Neuronal stem cell (in vitro differentiated cells): ENCODE measurements around the gene CTTNBP2.
A peak's percentile ranks its signal among the peaks of the same experiment; 100 is the strongest.

Experiments used
- DNase-seq: peaks from one replicate; pipeline ENCODE4 v3.0.0-alpha.2; 2013; ENCODE audit warnings: low spot score
- H2AFZ ChIP-seq: one replicate; pipeline ENCODE4 v1.6.1; 2013; ENCODE audit warnings: mild to moderate bottlenecking, low read length, inconsistent platforms
- H2AK5ac ChIP-seq: 2 replicates; pipeline ENCODE4 v1.6.1; 2013; ENCODE audit warnings: low read depth, mild to moderate bottlenecking, inconsistent platforms, low read length, moderate library complexity, mixed read lengths
- H2BK120ac ChIP-seq: 2 replicates; pipeline ENCODE4 v1.6.1; 2013; ENCODE audit warnings: low read depth, mild to moderate bottlenecking, inconsistent platforms, low read length, moderate library complexity, mixed read lengths
- H2BK12ac ChIP-seq: one replicate; pipeline ENCODE4 v1.6.1; 2013; ENCODE audit warnings: low read length, inconsistent platforms
- H2BK15ac ChIP-seq: 2 replicates; pipeline ENCODE4 v1.6.1; 2013; ENCODE audit warnings: mild to moderate bottlenecking, low read length, inconsistent platforms, mixed read lengths
- H2BK5ac ChIP-seq: one replicate; pipeline ENCODE4 v1.6.1; 2013; ENCODE audit warnings: inconsistent platforms, mild to moderate bottlenecking, low read length, moderate library complexity
- H3K14ac ChIP-seq: one replicate; pipeline ENCODE4 v1.6.1; 2013; ENCODE audit warnings: low read length, inconsistent platforms
- H3K18ac ChIP-seq: 2 replicates; pipeline ENCODE4 v1.6.1; 2013; ENCODE audit warnings: low read length, inconsistent platforms
- H3K23ac ChIP-seq: 2 replicates; pipeline ENCODE4 v1.6.1; 2013; ENCODE audit warnings: low read depth, mild to moderate bottlenecking, mixed read lengths, low read length, inconsistent platforms; ENCODE audit not compliant: poor library complexity
- H3K27ac ChIP-seq: replicated peaks from 3 replicates; pipeline ENCODE4 v1.5.1; 2013; ENCODE audit warnings: low read length, inconsistent platforms
- H3K27me3 ChIP-seq, 3 experiments: 2 replicates each; pipeline ENCODE4 v1.6.1; 2013; ENCODE audit warnings: low read length in 3 of 3, mild to moderate bottlenecking in 2 of 3, inconsistent platforms in 1 of 3, low read depth in 1 of 3, mixed read lengths in 1 of 3, moderate library complexity in 1 of 3; ENCODE audit not compliant: control insufficient read depth in 3 of 3, insufficient read depth in 3 of 3
- H3K36me3 ChIP-seq, 2 donors: replicated peaks in 1 of 2; 2 replicates each; pipeline ENCODE4 v1.6.1; 2013; ENCODE audit warnings: low read length in 2 of 2; ENCODE audit not compliant: control insufficient read depth in 2 of 2, insufficient read depth in 2 of 2
- H3K4ac ChIP-seq: 2 replicates; pipeline ENCODE4 v1.6.1; 2013; ENCODE audit warnings: inconsistent platforms, mild to moderate bottlenecking, low read length, moderate library complexity
- H3K4me1 ChIP-seq, 2 donors: 1 replicate in 1 of 2; 2 replicates in 1 of 2; pipeline ENCODE4 v1.6.1; 2013; ENCODE audit warnings: low read length in 2 of 2, low read depth in 1 of 2; ENCODE audit not compliant: control insufficient read depth in 2 of 2, insufficient read depth in 1 of 2
- H3K4me2 ChIP-seq: one replicate; pipeline ENCODE4 v1.6.1; 2013; ENCODE audit warnings: mild to moderate bottlenecking, low read length, inconsistent platforms; ENCODE audit not compliant: insufficient read depth, poor library complexity, severe bottlenecking
- H3K4me3 ChIP-seq, 2 donors: 2 replicates each; pipeline ENCODE4 v1.5.1; 2013; ENCODE audit warnings: low read length in 2 of 2, mild to moderate bottlenecking in 2 of 2, inconsistent platforms in 1 of 2, moderate library complexity in 1 of 2
- H3K79me1 ChIP-seq: one replicate; pipeline ENCODE4 v1.6.1; 2013; ENCODE audit warnings: low read depth, mild to moderate bottlenecking, inconsistent platforms, low read length, moderate library complexity
- H3K9ac ChIP-seq: one replicate; pipeline ENCODE4 v1.6.1; 2013; ENCODE audit warnings: mild to moderate bottlenecking, low read depth, low read length, inconsistent platforms; ENCODE audit not compliant: poor library complexity
- H3K9me3 ChIP-seq, 2 donors: replicated peaks in 1 of 2; 2 replicates each; pipeline versions ENCODE3 to v1.6.1; 2013; ENCODE audit warnings: low read length in 2 of 2, mild to moderate bottlenecking in 2 of 2, inconsistent platforms in 1 of 2, low read depth in 1 of 2, mixed read lengths in 1 of 2, moderate library complexity in 1 of 2; ENCODE audit not compliant: control insufficient read depth in 2 of 2, insufficient read depth in 1 of 2
- H4K8ac ChIP-seq: one replicate; pipeline ENCODE4 v1.6.1; 2013; ENCODE audit warnings: low read depth, mild to moderate bottlenecking, inconsistent platforms, low read length, moderate library complexity
- H4K91ac ChIP-seq: one replicate; pipeline ENCODE4 v1.6.1; 2013; ENCODE audit warnings: low read length, low read depth, mild to moderate bottlenecking, inconsistent platforms; ENCODE audit not compliant: poor library complexity
- WGBS, 2 donors: extraction: QIAGEN DNeasy Blood & Tissue Kit; methylation state at CpG; one replicate each; pipeline ENCODE4 v1.1.7; 2013; ENCODE audit warnings: missing lambda C conversion rate in 2 of 2, mixed read lengths in 1 of 2; ENCODE audit not compliant: insufficient read length in 2 of 2, insufficient replicate concordance in 1 of 2; ENCODE audit errors: extremely low coverage in 2 of 2; 5-methylcytosine and 5-hydroxymethylcytosine counted together

The CTTNBP2 gene

GRCh38 chr7:117800406-117800805 lies 72.8 kb downstream of the CTTNBP2 start:
- Histone ChIP-seq H3K23ac (no peak overlapping the region), H3K79me1 (peaks cover 1% of the 10 kb centered on the region), H3K27me3 (no peaks in the 10 kb centered on the region), H3K18ac (no peak overlapping the region), H2BK12ac (no peak overlapping the region), H3K14ac (no peak overlapping the region), H4K91ac (no peak overlapping the region), H4K8ac (no peak overlapping the region), H3K27ac (no peak overlapping the region), H3K4me3 (no peak overlapping the region), H2BK15ac (no peak overlapping the region), H3K9me3 (no peaks in the 10 kb centered on the region), H3K4ac (no peak overlapping the region), H3K36me3 (peaks cover 0 to 2% of the 10 kb centered on the region in 2 donors), H3K4me2 (no peak overlapping the region), H3K4me1 (no peaks in the 10 kb centered on the region), H2AK5ac (no peak overlapping the region), H2AFZ (no peak overlapping the region), H3K9ac (no peak overlapping the region), H2BK5ac (no peak overlapping the region), H2BK120ac (no peak overlapping the region)
- no peak for DNase-seq
- WGBS, 2 donors = no CpG with 5 or more reads among the region's 3 CpGs

GRCh38 chr7:117796889-117797288 lies 76.4 kb downstream of the CTTNBP2 start:
- DNase-seq = no peak
- Histone ChIP-seq H3K27me3 (no peaks in the 10 kb centered on the region), H3K14ac (no peak overlapping the region), H3K79me1 (peaks cover 4% of the 10 kb centered on the region), H3K4me2 (no peak overlapping the region), H3K4ac (no peak overlapping the region), H3K9ac (no peak overlapping the region), H3K23ac (no peak overlapping the region), H2BK5ac (no peak overlapping the region), H3K27ac (no peak overlapping the region), H4K91ac (no peak overlapping the region), H3K4me1 (peaks cover 0 to 7% of the 10 kb centered on the region in 2 donors), H3K18ac (no peak overlapping the region), H2BK120ac (no peak overlapping the region), H2AK5ac (no peak overlapping the region), H3K4me3 (no peak overlapping the region), H2AFZ (peak overlapping the region; percentile 1), H3K36me3 (no peaks in the 10 kb centered on the region), H4K8ac (no peak overlapping the region), H2BK15ac (no peak overlapping the region), H3K9me3 (no peaks in the 10 kb centered on the region), H2BK12ac (no peak overlapping the region)
- WGBS, 2 donors = no CpG with 5 or more reads among the region's 1 CpG

GRCh38 chr7:117793976-117794375 lies 79.3 kb downstream of the CTTNBP2 start:
- no peaks in the 10 kb centered on the region for H3K27me3 ChIP-seq
- H3K9me3 ChIP-seq = no peaks in the 10 kb centered on the region
- no peak overlapping the region for H2AFZ ChIP-seq
- H3K4me2 ChIP-seq = no peak overlapping the region
- no CpG with 5 or more reads among the region's 2 CpGs for WGBS, 2 donors
- peaks cover 0 to 2% of the 10 kb centered on the region in 2 donors for H3K36me3 ChIP-seq
- H3K27ac ChIP-seq = no peak overlapping the region
- no peak overlapping the region for H4K8ac ChIP-seq
- no peak overlapping the region for H3K14ac ChIP-seq
- H4K91ac ChIP-seq = no peak overlapping the region
- H2BK12ac ChIP-seq = no peak overlapping the region
- H2BK120ac ChIP-seq = no peak overlapping the region
- DNase-seq = no peak
- H3K18ac ChIP-seq = no peak overlapping the region
- H2AK5ac ChIP-seq = no peak overlapping the region
- no peak overlapping the region for H3K9ac ChIP-seq
- no peak overlapping the region for H2BK15ac ChIP-seq
- H3K4me1 ChIP-seq = peaks cover 0 to 7% of the 10 kb centered on the region in 2 donors
- H2BK5ac ChIP-seq = no peak overlapping the region
- H3K4ac ChIP-seq = no peak overlapping the region
- H3K79me1 ChIP-seq = peaks cover 4% of the 10 kb centered on the region
- H3K4me3 ChIP-seq = no peak overlapping the region
- H3K23ac ChIP-seq = no peak overlapping the region

DNA sequence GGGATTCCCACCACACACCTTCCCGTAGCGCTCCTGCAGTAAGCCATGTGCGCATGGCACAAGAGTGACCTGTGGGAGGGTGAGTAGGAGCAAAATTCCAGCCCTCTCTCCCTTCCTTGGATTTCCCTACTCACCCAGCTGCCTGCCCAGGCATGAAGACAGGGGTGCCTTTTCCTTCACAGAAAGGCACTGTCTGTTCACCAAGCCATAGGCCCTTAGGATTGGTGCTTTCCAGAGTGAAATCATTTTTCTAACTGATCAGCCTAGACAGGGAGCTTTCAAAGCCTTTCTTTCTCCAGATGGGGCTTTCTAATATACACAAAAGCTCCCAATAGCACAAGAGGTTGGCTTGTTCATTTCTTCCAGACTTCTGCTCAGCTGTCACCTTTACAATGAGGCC lies 79.7 kb downstream of the CTTNBP2 start:
- H3K27ac ChIP-seq = no peak overlapping the region
- H3K23ac ChIP-seq = no peak overlapping the region
- H4K91ac ChIP-seq = no peak overlapping the region
- H2BK12ac ChIP-seq = no peak overlapping the region
- H2BK15ac ChIP-seq = no peak overlapping the region
- peak overlapping the region; percentile 42 for H3K4ac ChIP-seq
- H3K36me3 ChIP-seq = peaks cover 0 to 3% of the 10 kb centered on the region in 2 donors
- no peak overlapping the region for H4K8ac ChIP-seq
- H3K4me1 ChIP-seq = peaks cover 0 to 7% of the 10 kb centered on the region in 2 donors
- no peak overlapping the region for H3K4me3 ChIP-seq
- WGBS, 2 donors = no CpG with 5 or more reads among the region's 3 CpGs
- DNase-seq = no peak
- H2AK5ac ChIP-seq = peak overlapping the region; percentile 84
- peak overlapping the region; percentile 93 for H3K18ac ChIP-seq
- H2BK5ac ChIP-seq = no peak overlapping the region
- H3K9ac ChIP-seq = no peak overlapping the region
- no peak overlapping the region for H2AFZ ChIP-seq
- H3K14ac ChIP-seq = no peak overlapping the region
- peaks cover 4% of the 10 kb centered on the region for H3K79me1 ChIP-seq
- H3K27me3 ChIP-seq = no peaks in the 10 kb centered on the region
- H3K4me2 ChIP-seq = no peak overlapping the region
- H2BK120ac ChIP-seq = no peak overlapping the region
- no peaks in the 10 kb centered on the region for H3K9me3 ChIP-seq
